HuH-7 (cell line): ENCODE results near the gene DGKI.

ENCODE experiments used
- DNase-seq: peaks from one replicate; pipeline ENCODE4 v3.0.0; 2011; ENCODE audit warnings: low spot score

The DGKI gene

GRCh38 chr7:137591421-137591837, 255.3 kb downstream of the DGKI start:
- no peak for DNase-seq

GRCh38 chr7:137590756-137591305, 255.9 kb downstream of the DGKI start:
- DNase-seq = no peak

- no peak for DNase-seq
Observed at GRCh38 chr7:137590071-137590755, 256.6 kb downstream of the DGKI start.

GRCh38 chr7:137587326-137587725, 259.4 kb downstream of the DGKI start:
- no peak for DNase-seq

GRCh38 chr7:137585591-137585990, 261.2 kb downstream of the DGKI start:
- DNase-seq = no peak

GRCh38 chr7:137583172-137583571, 263.6 kb downstream of the DGKI start:
- DNase-seq = no peak

GRCh38 chr7:137579913-137580640, 266.7 kb downstream of the DGKI start:
- no peak for DNase-seq

GRCh38 chr7:137578541-137578940, 268.2 kb downstream of the DGKI start:
- no peak for DNase-seq

GRCh38 chr7:137577184-137577583, 269.6 kb downstream of the DGKI start:
- DNase-seq = no peak

- no peak for DNase-seq
Observed at GRCh38 chr7:137576481-137576880, 270.3 kb downstream of the DGKI start.

GRCh38 chr7:137574812-137575211, 272.0 kb downstream of the DGKI start:
- DNase-seq = no peak

GRCh38 chr7:137572056-137572784, 274.6 kb downstream of the DGKI start:
- no peak for DNase-seq

- DNase-seq = no peak
Observed at GRCh38 chr7:137564677-137565076, 282.1 kb downstream of the DGKI start.

GRCh38 chr7:137563981-137564380, 282.8 kb downstream of the DGKI start:
- DNase-seq = no peak

GRCh38 chr7:137547485-137547884, 299.3 kb downstream of the DGKI start:
- DNase-seq = no peak

- DNase-seq = no peak
Observed at GRCh38 chr7:137546671-137547070, 300.1 kb downstream of the DGKI start.

- no peak for DNase-seq
Observed at GRCh38 chr7:137546009-137546408, 300.8 kb downstream of the DGKI start.

GRCh38 chr7:137545059-137545716, 301.6 kb downstream of the DGKI start:
- DNase-seq = no peak

GRCh38 chr7:137544453-137545058, 302.2 kb downstream of the DGKI start:
- no peak for DNase-seq

GRCh38 chr7:137539111-137539715, 307.6 kb downstream of the DGKI start:
- DNase-seq = no peak

- DNase-seq = no peak
Observed at GRCh38 chr7:137538361-137538762, 308.4 kb downstream of the DGKI start.
